GM19463 (cell line): Measurements from ENCODE around the gene MAGEB6B.
"Not testable (repeated sequence)": the region's sequence is repeated elsewhere in the genome, so short reads cannot be mapped to it uniquely, and the experiment has no call there.

Source experiments
- ATAC-seq: cut with Tn5 transposase; IDR thresholded peaks from one replicate; pipeline ENCODE4 v1.9.1; 2021; ENCODE audit warnings: mild to moderate bottlenecking, moderate library complexity; ENCODE audit not compliant: unreplicated experiment

The MAGEB6B gene

GRCh38 chrX:26160301-26160700 lies at the start of gene MAGEB6B:
MAGEB6B (plus strand) TSS chrX:26160601; CDS start chrX:26160601, 0 bp downstream.
- no peak for ATAC-seq

- no peak for ATAC-seq
Measured at GRCh38 chrX:26138274-26138673, 22.1 kb upstream of the MAGEB6B start, which contains the start of gene MAGEB18. MAGEB18 (plus strand) TSS chrX:26138343; CDS start chrX:26138986, 643 bp downstream.

- ATAC-seq, result no peak
Measured at GRCh38 chrX:26146024-26146423, 14.4 kb upstream of the MAGEB6B start.

GRCh38 chrX:26192204-26192603 lies 31.8 kb downstream of the MAGEB6B start, which contains the start of gene MAGEB6:
MAGEB6 (plus strand) TSS chrX:26192440; CDS start chrX:26193847, 1,407 bp downstream.
- no peak for ATAC-seq

- ATAC-seq, result no peak
Measured at GRCh38 chrX:26203561-26203960, 43.2 kb downstream of the MAGEB6B start.

GRCh38 chrX:26204717-26205116 lies 44.3 kb downstream of the MAGEB6B start:
- not testable (repeated sequence) for ATAC-seq

GRCh38 chrX:26208012-26208411 lies 47.6 kb downstream of the MAGEB6B start:
- no peak for ATAC-seq
